Fibroblast of lung (primary cell): ENCODE measurements around the gene BCAN. TPM values are rescaled to one million over a fixed set of nuclear protein-coding genes. Genes with fewer than 3 reads are reported as not detected.

Source experiments
- DNase-seq, 2 donors: peaks; one replicate each; pipeline versions ENCODE4 v3.0.0 to v3.0.0-alpha.2; 2010; ENCODE audit warnings: low read depth in 2 of 2
- H2AFZ ChIP-seq: 2 replicates; pipeline ENCODE4 v1.5.1; 2012; ENCODE audit warnings: low read length, control low read depth, inconsistent platforms
- H3K27ac ChIP-seq: 2 replicates; pipeline ENCODE4 v1.5.1; 2011; ENCODE audit warnings: low read length, control low read depth; ENCODE audit not compliant: insufficient read depth
- H3K27me3 ChIP-seq: 2 replicates; pipeline ENCODE4 v1.5.1; 2011; ENCODE audit warnings: mild to moderate bottlenecking, low read length; ENCODE audit not compliant: control insufficient read depth, insufficient read depth
- H3K36me3 ChIP-seq: 2 replicates; pipeline ENCODE4 v1.5.1; 2011; ENCODE audit warnings: low read length; ENCODE audit not compliant: control insufficient read depth, insufficient read depth
- H3K4me1 ChIP-seq: 2 replicates; pipeline ENCODE4 v1.5.1; 2011; ENCODE audit warnings: low read length; ENCODE audit not compliant: control insufficient read depth, insufficient read depth; ENCODE audit errors: extremely low read depth
- H3K4me2 ChIP-seq: 2 replicates; pipeline ENCODE4 v1.5.1; 2011; ENCODE audit warnings: low read length, control low read depth; ENCODE audit not compliant: insufficient read depth; ENCODE audit errors: extremely low read depth
- H3K4me3 ChIP-seq, 4 experiments: fragments of 200-600 bp in 1 of 4; sonication (generic) in 1 of 4; replicated peaks in 1 of 4; 2 replicates each; pipeline ENCODE4 v1.5.1; 2011 to 2016; ENCODE audit warnings: low read length in 4 of 4, low read depth in 3 of 4, mild to moderate bottlenecking in 3 of 4, control low read depth in 2 of 4, inconsistent platforms in 1 of 4, mixed read lengths in 1 of 4; ENCODE audit not compliant: insufficient read depth in 1 of 4; ENCODE audit errors: control extremely low read depth in 1 of 4
- H3K79me2 ChIP-seq: 2 replicates; pipeline ENCODE4 v1.5.1; 2012; ENCODE audit warnings: mild to moderate bottlenecking, low read length, inconsistent platforms; ENCODE audit not compliant: control insufficient read depth, insufficient read depth
- H3K9ac ChIP-seq: 2 replicates; pipeline ENCODE4 v1.5.1; 2011; ENCODE audit warnings: mild to moderate bottlenecking, low read length, control low read depth; ENCODE audit not compliant: insufficient read depth
- H3K9me3 ChIP-seq: 2 replicates; pipeline ENCODE4 v1.5.1; 2012; ENCODE audit warnings: low read depth, low read length; ENCODE audit not compliant: control insufficient read depth, insufficient read depth
- H4K20me1 ChIP-seq: 2 replicates; pipeline ENCODE4 v1.5.1; 2011; ENCODE audit warnings: low read length; ENCODE audit not compliant: control insufficient read depth, insufficient read depth; ENCODE audit errors: extremely low read depth
- CTCF ChIP-seq, 2 donors: IDR thresholded peaks in 1 of 2; conservative IDR thresholded peaks in 1 of 2; 1 replicate in 1 of 2; 2 replicates in 1 of 2; pipeline ENCODE4 v1.5.1; 2011 to 2012; ENCODE audit warnings: low read length in 2 of 2, control low read depth in 1 of 2, inconsistent platforms in 1 of 2, low read depth in 1 of 2, mild to moderate bottlenecking in 1 of 2
- EZH2 ChIP-seq: IDR thresholded peaks from 2 replicates; pipeline ENCODE4 v1.5.1; 2012; ENCODE audit warnings: low read length, control low read depth, mild to moderate bottlenecking; ENCODE audit errors: missing control alignments
- polyA plus RNA-seq, 2 donors: library from polyadenylated mRNA; depleted of rRNA in 1 of 2; stranded (reverse) in 1 of 2; unstranded in 1 of 2; fragments of >200 nt; gene quantifications; 2 replicates each; pipeline ENCODE4 v1.2.1, GENCODE V29; 2011 to 2012; ENCODE audit warnings: missing spikeins in 1 of 2
- total RNA-seq: library from RNA; depleted of rRNA; stranded (reverse); fragments of >200 nt; gene quantifications from 2 replicates; pipeline ENCODE4 v1.2.1, GENCODE V29; 2014

BCAN gene
- total and polyA plus RNA-seq, 2 donors (not counting 1 experiment from before 2014, with no cell fraction given) = 0.03 TPM; not detected in 1

- H4K20me1 ChIP-seq = no peaks in the 10 kb centered on the region
- H3K36me3 ChIP-seq = no peaks in the 10 kb centered on the region
- no peaks in the 10 kb centered on the region for H3K4me1 ChIP-seq
- DNase-seq = peak; percentile 33 to 44
- H3K27ac ChIP-seq = no peak overlapping the region
- H2AFZ ChIP-seq = no peak overlapping the region
- H3K9ac ChIP-seq = no peak overlapping the region
- no peak for TF ChIP-seq CTCF (conservative IDR thresholded peaks at IDR 0.05 in 1 of 2, IDR thresholded peaks at IDR 0.05 in 1 of 2; ENCODE audit: low read depth in 1 of 2, low read length in 2 of 2)
- no peak for TF ChIP-seq EZH2
- H3K27me3 ChIP-seq = peaks cover 47% of the 10 kb centered on the region
- H3K79me2 ChIP-seq = no peaks in the 10 kb centered on the region
- no peak overlapping the region for H3K4me3 ChIP-seq
- no peak overlapping the region for H3K4me2 ChIP-seq
- no peaks in the 10 kb centered on the region for H3K9me3 ChIP-seq
Observed at GRCh38 chr1:156652131-156652991, 10.4 kb downstream of the BCAN start.

- no peaks in the 10 kb centered on the region for H4K20me1 ChIP-seq
- H3K4me1 ChIP-seq = no peaks in the 10 kb centered on the region
- H3K79me2 ChIP-seq = no peaks in the 10 kb centered on the region
- H3K27me3 ChIP-seq = peaks cover 43% of the 10 kb centered on the region
- H3K9ac ChIP-seq = no peak overlapping the region
- H3K9me3 ChIP-seq = no peaks in the 10 kb centered on the region
- H3K4me3 ChIP-seq = no peak overlapping the region
- no peak overlapping the region for H2AFZ ChIP-seq
- no peak for TF ChIP-seq CTCF (conservative IDR thresholded peaks at IDR 0.05 in 1 of 2, IDR thresholded peaks at IDR 0.05 in 1 of 2; ENCODE audit: low read depth in 1 of 2, low read length in 2 of 2)
- no peak for TF ChIP-seq EZH2
- DNase-seq = no peak
- H3K4me2 ChIP-seq = no peak overlapping the region
- no peak overlapping the region for H3K27ac ChIP-seq
- no peaks in the 10 kb centered on the region for H3K36me3 ChIP-seq
Observed at GRCh38 chr1:156652992-156653355, 11.1 kb downstream of the BCAN start.

GRCh38 chr1:156654700-156655099, 12.8 kb downstream of the BCAN start:
- Histone ChIP-seq H3K4me3 (no peak overlapping the region), H3K4me2 (no peak overlapping the region), H2AFZ (no peak overlapping the region), H3K36me3 (no peaks in the 10 kb centered on the region), H3K27ac (no peak overlapping the region), H4K20me1 (no peaks in the 10 kb centered on the region), H3K4me1 (peaks cover 4% of the 10 kb centered on the region), H3K27me3 (peaks cover 30% of the 10 kb centered on the region), H3K9ac (no peak overlapping the region), H3K79me2 (no peaks in the 10 kb centered on the region), H3K9me3 (no peaks in the 10 kb centered on the region)
- TF ChIP-seq EZH2 (no peak), CTCF (conservative IDR thresholded peaks at IDR 0.05 in 1 of 2, IDR thresholded peaks at IDR 0.05 in 1 of 2; ENCODE audit: low read depth in 1 of 2, low read length in 2 of 2) (no peak)
- peak in 1 of 2 donors; percentile 35 for DNase-seq
